ENCODE measurements around the gene ST3GAL3. TPM values are rescaled to one million over a fixed set of nuclear protein-coding genes. Genes with fewer than 3 reads are reported as not detected.

Gene ST3GAL3
- total RNA-seq, 1 donor from 2014 or later, result 24.4 TPM

GRCh38 chr1:43817304-43817939, 110.1 kb downstream of the ST3GAL3 start:
- Mint-ChIP-seq H3K4me1 (ENCODE audit: unreplicated experiment) (peaks cover 4% of the 10 kb centered on the region), H3K9me3 (peaks cover 7% of the 10 kb centered on the region), H3K27ac (no peak overlapping the region), H3K4me3 (no peak overlapping the region), H3K36me3 (peaks cover 20% of the 10 kb centered on the region), H3K27me3 (no peaks in the 10 kb centered on the region)
- no peak for TF ChIP-seq CTCF (conservative IDR thresholded peaks at IDR 0.05)
- no peak for DNase-seq (ENCODE audit: extremely low spot score, unreplicated experiment)

- Mint-ChIP-seq H3K9me3 (peaks cover 7% of the 10 kb centered on the region), H3K27ac (no peak overlapping the region), H3K27me3 (no peaks in the 10 kb centered on the region), H3K4me1 (ENCODE audit: unreplicated experiment) (no peaks in the 10 kb centered on the region), H3K36me3 (peaks cover 20% of the 10 kb centered on the region), H3K4me3 (no peak overlapping the region)
- no peak for TF ChIP-seq CTCF (conservative IDR thresholded peaks at IDR 0.05)
- DNase-seq (ENCODE audit: extremely low spot score, unreplicated experiment), result no peak
These were observed 111.4 kb downstream of the ST3GAL3 start for GRCh38 chr1:43818691-43819090.

DNA sequence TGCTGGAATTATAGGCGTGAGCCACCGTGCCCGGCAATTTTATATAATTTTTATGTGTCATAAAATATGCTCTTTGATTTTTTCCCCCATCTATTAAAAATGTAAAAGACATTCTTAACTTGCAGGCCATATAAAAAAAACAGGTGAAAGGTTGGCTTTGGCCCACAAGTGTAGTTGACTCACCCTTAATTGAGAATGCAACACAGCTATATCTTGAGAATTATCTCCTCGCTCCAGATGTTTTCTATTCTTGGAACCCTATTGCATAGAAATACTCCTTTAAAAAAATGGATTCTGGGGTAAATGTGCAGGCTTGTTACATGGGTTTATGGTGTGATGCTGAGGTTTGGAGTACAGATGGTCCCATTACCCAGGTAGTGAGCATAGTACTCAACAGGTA, 112.0 kb downstream of the ST3GAL3 start:
- DNase-seq (ENCODE audit: extremely low spot score, unreplicated experiment), result no peak
- Mint-ChIP-seq H3K36me3 (peaks cover 23% of the 10 kb centered on the region), H3K27me3 (no peaks in the 10 kb centered on the region), H3K4me1 (ENCODE audit: unreplicated experiment) (no peaks in the 10 kb centered on the region), H3K4me3 (no peak overlapping the region), H3K9me3 (peaks cover 7% of the 10 kb centered on the region), H3K27ac (no peak overlapping the region)
- TF ChIP-seq CTCF (conservative IDR thresholded peaks at IDR 0.05), result no peak

GRCh38 chr1:43821471-43821870, 114.1 kb downstream of the ST3GAL3 start:
- Mint-ChIP-seq H3K9me3 (peaks cover 7% of the 10 kb centered on the region), H3K36me3 (peaks cover 20% of the 10 kb centered on the region), H3K4me3 (no peak overlapping the region), H3K27ac (no peak overlapping the region), H3K4me1 (ENCODE audit: unreplicated experiment) (no peaks in the 10 kb centered on the region), H3K27me3 (no peaks in the 10 kb centered on the region)
- DNase-seq (ENCODE audit: extremely low spot score, unreplicated experiment), result no peak
- no peak for TF ChIP-seq CTCF (conservative IDR thresholded peaks at IDR 0.05)

- Mint-ChIP-seq H3K27me3 (no peaks in the 10 kb centered on the region), H3K4me3 (no peak overlapping the region), H3K4me1 (ENCODE audit: unreplicated experiment) (no peaks in the 10 kb centered on the region), H3K36me3 (peaks cover 20% of the 10 kb centered on the region), H3K9me3 (peaks cover 7% of the 10 kb centered on the region), H3K27ac (no peak overlapping the region)
- DNase-seq (ENCODE audit: extremely low spot score, unreplicated experiment), result no peak
- no peak for TF ChIP-seq CTCF (conservative IDR thresholded peaks at IDR 0.05)
These were observed 114.8 kb downstream of the ST3GAL3 start for GRCh38 chr1:43822040-43822690.
